Type B pancreatic cell (in vitro differentiated cells): ENCODE data around the gene WDR1. TPM values are rescaled to one million over a fixed set of nuclear protein-coding genes. Genes with fewer than 3 reads are reported as not detected.

Experiments used
- DNase-seq: peaks from one replicate; pipeline ENCODE4 v3.0.0; 2021; ENCODE audit warnings: mixed read lengths; ENCODE audit not compliant: unreplicated experiment; ENCODE audit errors: extremely low spot score
- H3K27ac Mint-ChIP-seq: 2 replicates; pipeline ENCODE4 v1.8.0; 2021; ENCODE audit warnings: mild to moderate bottlenecking, mixed read lengths
- H3K27me3 Mint-ChIP-seq: 2 replicates; pipeline ENCODE4 v1.8.0; 2021; ENCODE audit warnings: mixed read lengths
- H3K36me3 Mint-ChIP-seq: 2 replicates; pipeline ENCODE4 v1.8.0; 2021; ENCODE audit warnings: mixed read lengths
- H3K4me1 Mint-ChIP-seq: one replicate; pipeline ENCODE4 v1.8.0; 2021; ENCODE audit warnings: mixed read lengths; ENCODE audit not compliant: unreplicated experiment
- H3K4me3 Mint-ChIP-seq: 2 replicates; pipeline ENCODE4 v1.8.0; 2021; ENCODE audit warnings: mild to moderate bottlenecking, mixed read lengths
- H3K9me3 Mint-ChIP-seq: 2 replicates; pipeline ENCODE4 v1.8.0; 2021; ENCODE audit warnings: mixed read lengths
- CTCF ChIP-seq: fragments of 200-600 bp; sonication (generic); conservative IDR thresholded peaks from 2 replicates; pipeline ENCODE4 v1.5.0; 2021; ENCODE audit warnings: antibody characterized with exemption, mild to moderate bottlenecking
- total RNA-seq: library from RNA; stranded (reverse); gene quantifications from 2 replicates; pipeline ENCODE4 v1.2.1, GENCODE V29; 2021; ENCODE audit warnings: low replicate concordance

Gene WDR1
- total RNA-seq, 1 donor from 2014 or later = 227 TPM

DNA sequence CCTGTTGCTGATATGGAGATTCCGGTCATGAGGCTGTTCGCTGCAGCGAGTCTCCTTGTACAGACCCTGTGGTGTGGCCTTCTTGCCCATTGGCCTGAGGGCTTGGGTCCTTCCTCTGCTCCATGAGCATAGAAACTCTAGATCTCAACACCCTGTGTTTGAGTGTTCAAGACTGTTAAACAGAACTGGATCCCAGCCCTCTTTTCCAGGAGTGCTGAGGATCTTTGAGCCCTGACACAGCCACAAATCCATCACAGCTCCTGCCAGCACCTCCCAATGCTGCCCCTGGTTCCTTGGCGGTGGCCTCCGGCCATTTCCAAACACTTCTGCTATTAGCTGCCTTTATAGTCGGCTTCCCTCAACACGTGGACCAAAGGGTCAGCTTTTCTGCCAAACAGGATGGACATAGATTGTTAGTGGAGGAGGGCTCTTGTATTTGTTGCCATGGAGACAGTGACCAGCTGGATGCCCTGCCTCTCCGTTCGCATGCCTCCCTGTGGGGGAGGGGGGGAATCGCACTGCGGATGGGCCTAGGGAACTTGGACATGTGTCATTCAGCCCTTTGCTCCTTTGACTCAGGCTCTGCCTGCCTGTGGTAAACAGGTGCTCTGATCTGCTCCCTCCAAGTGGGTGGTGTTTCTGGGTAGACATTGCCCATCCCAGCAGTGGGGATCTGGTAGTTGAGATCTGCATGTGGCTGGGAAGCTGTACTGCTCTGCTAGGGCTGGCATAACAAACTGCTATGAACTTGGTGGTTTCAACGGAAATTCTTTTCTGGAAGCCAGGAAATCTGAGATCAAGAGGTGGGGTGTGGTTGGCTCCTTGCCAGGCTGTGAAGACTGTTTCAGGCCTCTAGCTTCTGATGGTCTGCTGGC lies 6.9 kb upstream of the WDR1 start:
- no peak for DNase-seq
- Mint-ChIP-seq H3K4me3 (no peak overlapping the region), H3K27ac (peak overlapping the region; percentile 56), H3K27me3 (peaks cover 11% of the 10 kb centered on the region), H3K9me3 (no peaks in the 10 kb centered on the region), H3K4me1 (peaks cover 22% of the 10 kb centered on the region), H3K36me3 (no peaks in the 10 kb centered on the region)
- TF ChIP-seq CTCF = no peak

GRCh38 chr4:10122236-10122932 lies 5.8 kb upstream of the WDR1 start:
- Mint-ChIP-seq H3K27me3 (peaks cover 9% of the 10 kb centered on the region), H3K9me3 (no peaks in the 10 kb centered on the region), H3K4me1 (peaks cover 31% of the 10 kb centered on the region), H3K4me3 (no peak overlapping the region), H3K36me3 (no peaks in the 10 kb centered on the region), H3K27ac (no peak overlapping the region)
- no peak for TF ChIP-seq CTCF
- no peak for DNase-seq

DNA sequence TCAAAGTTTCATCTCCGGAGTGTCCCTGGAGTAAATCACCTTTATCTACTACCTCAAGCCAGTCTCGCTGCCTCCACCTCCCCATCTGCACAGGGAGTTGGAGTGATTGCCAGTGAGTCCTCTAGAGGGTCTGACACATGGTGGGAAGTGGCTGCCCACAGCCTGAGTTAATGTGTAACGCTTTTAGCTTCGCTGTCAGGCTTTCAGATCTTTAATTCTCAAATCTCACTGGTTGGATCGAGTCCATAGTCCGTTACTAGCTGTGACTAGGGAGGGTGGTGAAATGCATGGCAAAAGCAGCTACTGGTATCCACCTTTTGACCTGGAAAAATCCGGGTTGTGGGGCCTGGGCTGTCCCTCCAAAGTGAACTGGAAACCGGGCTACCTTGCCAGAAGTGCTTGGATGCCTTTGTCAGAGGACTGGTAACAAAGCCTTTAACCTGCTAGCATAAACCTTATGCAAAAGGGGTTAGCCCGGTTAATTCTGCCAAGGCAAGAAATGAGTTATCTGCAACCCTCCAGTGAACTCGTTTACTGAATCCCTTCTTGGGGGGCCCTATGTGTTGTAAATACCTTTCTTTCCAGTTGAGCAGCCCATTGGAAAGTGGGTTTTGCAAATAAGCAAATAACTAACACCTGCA lies 5.1 kb upstream of the WDR1 start:
- Mint-ChIP-seq H3K9me3 (no peaks in the 10 kb centered on the region), H3K4me3 (no peak overlapping the region), H3K27ac (peak overlapping the region; percentile 51), H3K36me3 (no peaks in the 10 kb centered on the region), H3K4me1 (peaks cover 36% of the 10 kb centered on the region), H3K27me3 (peaks cover 4% of the 10 kb centered on the region)
- no peak for TF ChIP-seq CTCF
- no peak for DNase-seq

DNA sequence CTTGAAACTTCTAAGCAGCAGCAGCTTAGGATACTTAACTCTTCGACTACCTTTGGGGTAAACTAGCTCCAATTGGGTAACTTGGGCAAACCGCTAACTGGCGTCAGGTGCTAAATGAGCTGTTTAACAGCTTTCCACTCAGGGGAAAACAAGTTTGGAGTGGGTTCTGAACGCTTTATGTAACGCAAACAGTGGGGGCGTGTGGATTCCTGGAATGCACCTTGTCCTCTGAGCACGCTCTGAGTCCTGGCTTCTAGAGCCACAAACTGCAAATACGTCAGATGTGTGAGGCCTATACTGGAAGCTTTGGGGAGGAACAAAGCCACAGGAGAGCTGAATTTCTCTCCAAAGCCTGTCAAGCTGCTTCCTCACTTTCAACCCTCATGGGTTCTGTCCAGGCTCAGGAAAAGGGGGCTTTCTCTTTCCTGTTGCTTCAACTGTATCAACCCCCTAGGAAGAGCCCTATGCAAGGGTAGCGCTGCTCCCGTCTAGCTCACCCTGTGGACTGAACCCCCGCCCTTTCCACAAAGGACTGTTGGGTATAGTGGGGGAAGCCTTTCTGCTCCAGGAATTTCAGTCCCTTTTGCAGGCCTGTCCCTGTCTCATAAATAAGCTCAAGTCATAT lies 4.5 kb upstream of the WDR1 start:
- no peak overlapping the region for H3K4me3 Mint-ChIP-seq
- H3K27me3 Mint-ChIP-seq = peaks cover 4% of the 10 kb centered on the region
- H3K27ac Mint-ChIP-seq = peak overlapping the region; percentile 51

More for the DNA sequence above, 4.5 kb upstream of the WDR1 start:
- no peak for DNase-seq
- Mint-ChIP-seq H3K9me3 (no peaks in the 10 kb centered on the region), H3K36me3 (no peaks in the 10 kb centered on the region), H3K4me1 (peaks cover 36% of the 10 kb centered on the region)
- no peak for TF ChIP-seq CTCF
